IMR-90 (cell line): ENCODE data around the gene COLEC12.

Experiments used
- BHLHE40 ChIP-seq: fragments of 150-350 bp; IDR thresholded peaks from 2 replicates; pipeline ENCODE4 v1.6.1; 2016; ENCODE audit warnings: mild to moderate bottlenecking, low read depth, low read length
- CEBPB ChIP-seq: IDR thresholded peaks from 2 replicates; pipeline ENCODE4 v1.6.1; 2012; ENCODE audit warnings: low read depth, low read length, improper control_type of control experiment
- CTCF ChIP-seq: conservative IDR thresholded peaks from 2 replicates; pipeline ENCODE4 v1.5.1; 2012; ENCODE audit warnings: mild to moderate bottlenecking, low read depth, low read length, improper control_type of control experiment
- FOS ChIP-seq: fragments of 150-350 bp; IDR thresholded peaks from 2 replicates; pipeline ENCODE4 v1.6.1; 2016; ENCODE audit warnings: low read depth, low read length
- MAFK ChIP-seq: IDR thresholded peaks from 2 replicates; pipeline ENCODE4 v1.6.1; 2012; ENCODE audit warnings: low read depth, low read length, improper control_type of control experiment
- MAZ ChIP-seq: IDR thresholded peaks from 2 replicates; pipeline ENCODE4 v1.6.1; 2012; ENCODE audit warnings: low read depth, mild to moderate bottlenecking, low read length, improper control_type of control experiment, moderate library complexity, borderline replicate concordance
- MXI1 ChIP-seq: IDR thresholded peaks from 2 replicates; pipeline ENCODE4 v1.6.1; 2012; ENCODE audit warnings: low read depth, mild to moderate bottlenecking, low read length, moderate library complexity, borderline replicate concordance
- POLR2A ChIP-seq: IDR thresholded peaks from 2 replicates; pipeline ENCODE4 v1.6.1; 2012; ENCODE audit warnings: mild to moderate bottlenecking, low read depth, low read length
- RCOR1 ChIP-seq: IDR thresholded peaks from 2 replicates; pipeline ENCODE4 v1.6.1; 2012; ENCODE audit warnings: mild to moderate bottlenecking, low read length, improper control_type of control experiment; ENCODE audit not compliant: insufficient replicate concordance
- RFX5 ChIP-seq: IDR thresholded peaks from 2 replicates; pipeline ENCODE4 v1.8.0; 2012; ENCODE audit warnings: low read depth, mild to moderate bottlenecking, low read length, moderate library complexity
- SMC3 ChIP-seq: fragments of 150-350 bp; IDR thresholded peaks from 2 replicates; pipeline ENCODE4 v1.6.1; 2016; ENCODE audit warnings: low read depth, mild to moderate bottlenecking, antibody characterized with exemption, low read length, moderate library complexity
- USF2 ChIP-seq: fragments of 150-350 bp; IDR thresholded peaks from 2 replicates; pipeline ENCODE4 v1.6.1; 2017; ENCODE audit warnings: mild to moderate bottlenecking, antibody characterized with exemption, low read length, low read depth

DNA sequence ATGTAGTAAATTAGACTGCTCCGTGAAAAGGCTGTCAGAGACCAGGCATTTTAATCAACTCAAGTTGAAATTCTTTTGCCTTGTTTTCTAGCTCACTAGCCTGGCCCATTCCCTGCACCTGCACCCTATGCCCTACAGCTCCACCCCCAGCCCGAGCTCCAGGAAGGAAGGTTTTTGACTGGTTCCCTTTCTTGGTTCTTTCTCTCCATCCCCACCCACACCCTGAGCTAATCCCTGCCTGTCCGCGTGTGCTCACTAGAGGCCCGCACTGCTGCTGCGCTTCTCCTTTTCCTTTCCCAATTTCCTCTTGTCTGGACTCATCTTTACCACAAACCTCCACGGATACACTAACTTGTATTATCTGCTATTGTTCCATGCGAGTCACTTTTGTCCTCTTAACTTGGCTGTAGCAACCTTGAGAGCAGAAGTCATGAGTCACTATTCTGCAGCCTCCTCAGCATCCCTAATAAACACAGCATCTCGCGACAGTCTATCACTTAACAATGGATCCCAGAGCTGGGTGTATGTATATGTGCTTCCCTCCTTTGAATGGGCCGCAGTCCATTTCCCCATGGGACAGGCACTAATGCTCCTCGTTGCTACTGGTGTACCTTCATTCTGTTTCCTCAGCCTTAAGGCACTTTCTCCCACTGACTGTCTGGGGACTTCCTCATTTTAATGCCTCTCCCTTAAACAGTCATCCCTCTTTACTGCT lies 36.5 kb downstream of the COLEC12 start:
- TF ChIP-seq CTCF = no peak
- no peak for TF ChIP-seq MXI1
- TF ChIP-seq MAZ = no peak
- TF ChIP-seq FOS = no peak
- TF ChIP-seq POLR2A = no peak
- TF ChIP-seq SMC3 = no peak
- no peak for TF ChIP-seq RFX5
- no peak for TF ChIP-seq BHLHE40
- no peak for TF ChIP-seq CEBPB
- no peak for TF ChIP-seq USF2
- no peak for TF ChIP-seq MAFK
- TF ChIP-seq RCOR1 = no peak
